Measurements from ENCODE around the gene RNASE7. TPM values are rescaled to one million over a fixed set of nuclear protein-coding genes. Genes with fewer than 3 reads are reported as not detected.

The RNASE7 gene
- total and polyA plus RNA-seq, 9 donors = not detected

DNA sequence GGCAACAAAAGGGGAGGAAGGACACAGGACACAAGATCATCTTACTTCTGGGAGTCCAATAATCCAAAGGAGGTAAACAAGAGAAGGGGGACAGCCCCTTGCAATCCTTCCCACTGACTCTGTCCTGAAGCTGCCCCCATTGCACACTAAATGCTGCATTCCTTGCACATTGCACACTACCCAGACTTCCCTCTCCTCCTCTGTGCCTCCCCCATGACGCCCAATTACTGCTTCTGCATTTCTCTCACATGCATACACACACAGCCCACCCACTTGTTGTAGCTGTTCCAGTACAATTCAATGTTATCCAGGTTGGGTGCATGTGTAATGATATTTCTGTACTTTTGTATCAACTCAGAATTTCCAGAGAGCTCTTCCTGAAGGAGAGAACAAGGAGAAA lies 22.8 kb upstream of the RNASE7 start:
- 44 to 67% (median 48%) methylated on average over 1 of the region's 1 CpG for WGBS, 3 donors
- no peak for DNase-seq
- intact Hi-C loops (cut with DNase I) = loop anchor here in 2 of 4 donors (5.0 to 10.0 kb wide), 2 partner anchors 73 to 85 kb away; partner anchors contain the start of gene TMEM253 (in 1 of the 2)
- Histone ChIP-seq H3K4me3 (no peak overlapping the region), H3K9me3 (no peaks in the 10 kb centered on the region), H3K27me3 (no peaks in the 10 kb centered on the region), H3K36me3 (no peaks in the 10 kb centered on the region), H3K4me1 (ENCODE audit: insufficient read depth) (peaks cover 7% of the 10 kb centered on the region), H3K27ac (no peak overlapping the region)
- TF ChIP-seq EP300 (IDR thresholded peaks at IDR 0.05) = no peak
- TF ChIP-seq, protein P1, sequence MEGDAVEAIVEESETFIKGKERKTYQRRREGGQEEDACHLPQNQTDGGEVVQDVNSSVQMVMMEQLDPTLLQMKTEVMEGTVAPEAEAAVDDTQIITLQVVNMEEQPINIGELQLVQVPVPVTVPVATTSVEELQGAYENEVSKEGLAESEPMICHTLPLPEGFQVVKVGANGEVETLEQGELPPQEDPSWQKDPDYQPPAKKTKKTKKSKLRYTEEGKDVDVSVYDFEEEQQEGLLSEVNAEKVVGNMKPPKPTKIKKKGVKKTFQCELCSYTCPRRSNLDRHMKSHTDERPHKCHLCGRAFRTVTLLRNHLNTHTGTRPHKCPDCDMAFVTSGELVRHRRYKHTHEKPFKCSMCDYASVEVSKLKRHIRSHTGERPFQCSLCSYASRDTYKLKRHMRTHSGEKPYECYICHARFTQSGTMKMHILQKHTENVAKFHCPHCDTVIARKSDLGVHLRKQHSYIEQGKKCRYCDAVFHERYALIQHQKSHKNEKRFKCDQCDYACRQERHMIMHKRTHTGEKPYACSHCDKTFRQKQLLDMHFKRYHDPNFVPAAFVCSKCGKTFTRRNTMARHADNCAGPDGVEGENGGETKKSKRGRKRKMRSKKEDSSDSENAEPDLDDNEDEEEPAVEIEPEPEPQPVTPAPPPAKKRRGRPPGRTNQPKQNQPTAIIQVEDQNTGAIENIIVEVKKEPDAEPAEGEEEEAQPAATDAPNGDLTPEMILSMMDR (IDR thresholded peaks at IDR 0.05) = no peak
- TF ChIP-seq POLR2A (IDR thresholded peaks at IDR 0.05) = no peak

DNA sequence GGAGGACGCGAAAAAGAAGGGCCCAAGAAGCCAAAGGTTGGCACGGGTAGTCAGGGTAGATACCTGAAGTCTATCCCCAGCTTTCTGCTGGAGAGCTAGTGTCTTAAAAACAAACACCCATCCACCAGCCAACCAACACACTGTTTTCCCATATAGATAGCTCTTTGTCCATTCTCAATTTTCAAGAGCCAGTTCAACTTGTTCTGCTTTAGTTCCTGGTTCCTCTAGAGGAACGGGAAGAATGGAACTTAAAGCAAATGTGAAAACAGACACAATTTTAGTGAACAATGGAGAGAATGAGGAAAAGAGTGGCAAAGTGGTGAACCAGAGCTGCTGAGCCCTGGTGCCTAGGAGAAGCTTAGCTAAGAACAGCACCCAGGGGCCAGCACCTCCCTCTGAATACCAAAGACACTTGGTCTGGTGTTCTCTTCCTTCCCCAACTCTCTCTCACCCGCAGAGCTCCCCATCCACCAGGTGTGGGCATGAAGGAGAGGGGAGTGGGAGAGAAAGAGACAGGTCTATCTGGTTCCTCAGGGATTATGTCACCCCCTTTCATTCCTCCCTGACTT lies 21.1 kb upstream of the RNASE7 start:
- H3K36me3 ChIP-seq = no peaks in the 10 kb centered on the region
- no peak for DNase-seq
- intact Hi-C loops (cut with DNase I) = loop anchor here in 3 of 4 donors (5.0 to 10.0 kb wide), 3 partner anchors 46 to 336 kb away; partner anchors contain the start of genes ANG (in 1 of the 3) and RNASE4 (in 1 of the 3)
- no peaks in the 10 kb centered on the region for H3K9me3 ChIP-seq
- peaks cover 2% of the 10 kb centered on the region for H3K4me1 ChIP-seq (ENCODE audit: insufficient read depth)
- 76 to 83% (median 79%) methylated on average over 5 of the region's 5 CpGs for WGBS, 3 donors
- no peaks in the 10 kb centered on the region for H3K27me3 ChIP-seq
- H3K27ac ChIP-seq = no peak overlapping the region
- H3K4me3 ChIP-seq = no peak overlapping the region
- TF ChIP-seq POLR2A (IDR thresholded peaks at IDR 0.05) = no peak
- TF ChIP-seq, protein P1 (IDR thresholded peaks at IDR 0.05) = no peak
- TF ChIP-seq EP300 (IDR thresholded peaks at IDR 0.05) = no peak

DNA sequence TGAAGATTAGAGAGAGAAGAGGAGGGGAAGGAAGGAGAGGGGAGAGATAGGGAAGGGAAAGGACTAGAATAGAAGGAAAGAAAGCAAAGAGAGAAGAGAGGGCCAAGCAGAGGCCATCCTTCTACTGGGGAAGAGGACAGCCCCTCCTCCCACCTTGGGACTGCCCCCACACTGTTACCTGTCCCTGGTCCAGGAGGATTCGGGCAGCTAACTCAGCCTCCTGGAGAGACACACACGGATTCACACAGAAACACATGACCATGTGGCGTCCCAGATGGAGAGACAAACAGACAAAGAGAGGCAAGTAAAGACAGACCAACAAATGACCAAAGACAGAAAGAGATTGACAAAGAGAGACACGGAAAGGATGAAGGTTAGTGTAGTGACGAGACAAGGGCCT lies 19.5 kb upstream of the RNASE7 start:
- TF ChIP-seq, protein P1 (IDR thresholded peaks at IDR 0.05) = no peak
- TF ChIP-seq EP300 (IDR thresholded peaks at IDR 0.05) = no peak
- TF ChIP-seq POLR2A (IDR thresholded peaks at IDR 0.05) = no peak
- Histone ChIP-seq H3K4me1 (ENCODE audit: insufficient read depth) (peaks cover 9% of the 10 kb centered on the region), H3K9me3 (no peaks in the 10 kb centered on the region), H3K27ac (peak overlapping the region in 1 of 2 donors; percentile 90), H3K36me3 (no peaks in the 10 kb centered on the region), H3K27me3 (no peaks in the 10 kb centered on the region), H3K4me3 (peak overlapping the region; percentile 93)
- WGBS, 3 donors = 64 to 66% (median 64%) methylated on average over 5 of the region's 5 CpGs
- intact Hi-C loops (cut with DNase I) = loop anchor here in 3 of 4 donors (2.0 to 10.0 kb wide), 4 partner anchors 16 to 338 kb away; partner anchors contain the start of genes ANG (in 1 of the 3) and RNASE4 (in 1 of the 3)
- DNase-seq = no peak

DNA sequence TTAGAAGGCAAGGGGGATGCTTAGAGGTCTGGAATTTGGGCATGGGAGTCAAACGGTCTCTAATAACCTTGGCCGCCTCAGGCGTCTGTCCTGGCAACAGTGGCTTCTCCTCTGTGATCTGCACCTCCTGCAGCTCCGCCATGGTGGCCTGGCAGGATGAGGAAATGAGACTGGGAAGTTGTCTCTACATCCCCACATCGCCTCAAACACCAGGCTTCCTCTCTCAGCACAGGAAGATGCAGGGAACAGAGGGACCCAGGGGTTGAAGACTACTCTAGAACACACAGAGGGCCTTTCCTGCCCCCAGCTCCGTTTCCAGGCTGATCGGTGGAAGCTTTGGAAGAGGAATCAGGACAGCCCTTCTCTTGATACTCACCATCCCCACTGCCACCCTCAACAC lies 19.0 kb upstream of the RNASE7 start:
- Histone ChIP-seq H3K27me3 (no peaks in the 10 kb centered on the region), H3K4me3 (peak overlapping the region; percentile 93), H3K4me1 (ENCODE audit: insufficient read depth) (peaks cover 9% of the 10 kb centered on the region), H3K36me3 (no peaks in the 10 kb centered on the region), H3K9me3 (no peaks in the 10 kb centered on the region), H3K27ac (peak overlapping the region; percentile 90 to 97)
- intact Hi-C loops (cut with DNase I) = loop anchor here in 3 of 4 donors (2.0 to 10.0 kb wide), 4 partner anchors 16 to 338 kb away; partner anchors contain the start of genes ANG (in 1 of the 3) and RNASE4 (in 1 of the 3)
- 34 to 45% (median 39%) methylated on average over 7 of the region's 7 CpGs for WGBS, 3 donors
- TF ChIP-seq EP300 (IDR thresholded peaks at IDR 0.05) (no peak), POLR2A (IDR thresholded peaks at IDR 0.05) (no peak)
- TF ChIP-seq, protein P1 (IDR thresholded peaks at IDR 0.05) = no peak
- peak in 1 of 5 donors; percentile 49 for DNase-seq
